GM12878 (cell line): Measurements from ENCODE around the gene CERKL. TPM values are rescaled to one million over a fixed set of nuclear protein-coding genes. Genes with fewer than 3 reads are reported as not detected.

Source experiments
- ATAC-seq: fragments of 200-7000 bp; cut with Tn5 transposase; 3 replicates; pipeline ENCODE4 v1.9.1; 2020; ENCODE audit warnings: mild to moderate bottlenecking, moderate library complexity
- BruUV-seq: library from RNA; stranded (reverse); fragments of 400-500 nt; replicated peaks from 2 replicates; lab custom pipeline; 2021; lab: Mats Ljungman, UMichigan
- CTCF ChIA-PET: fragments of 300-600 bp; sonication (Branson Sonifier 250); formaldehyde crosslinking; extraction: SDS; loops from one replicate; lab custom pipeline; 2021; ENCODE audit warnings: inconsistent platforms; lab: Yijun Ruan, JAX
- POLR2A ChIA-PET: fragments of 350-600 bp; formaldehyde crosslinking; extraction: SDS; loops from one replicate; lab custom pipeline; 2021; ENCODE audit warnings: inconsistent platforms; lab: Charles Lee
- RAD21 ChIA-PET: fragments of 300-600 bp; sonication (Branson Sonifier 250); formaldehyde crosslinking; loops from one replicate; lab custom pipeline; 2023; ENCODE audit warnings: antibody characterized with exemption; ENCODE audit not compliant: unreplicated experiment; lab: Charles Lee
- SMC1A ChIA-PET: fragments of 300-600 bp; sonication (Branson Sonifier 250); formaldehyde crosslinking; loops from one replicate; lab custom pipeline; 2023; ENCODE audit not compliant: unreplicated experiment, uncharacterized antibody; lab: Charles Lee
- DNase-seq: peaks from one replicate; pipeline ENCODE4 v3.0.0-alpha.2; 2011; ENCODE audit warnings: low read depth, low spot score
- FAIRE-seq: peaks from 3 replicates; lab custom pipeline; 2011; peaks lifted over from hg19 to GRCh38; lab: Jason Lieb, UNC
- H2AFZ ChIP-seq: 2 replicates; pipeline ENCODE4 v1.6.0; 2011; ENCODE audit warnings: low read depth, low read length, control low read depth; ENCODE audit not compliant: control insufficient read depth
- H3K27ac ChIP-seq: 2 replicates; pipeline ENCODE4 v1.5.1; 2011; ENCODE audit warnings: control low read depth; ENCODE audit not compliant: control insufficient read depth, insufficient read depth
- H3K27me3 ChIP-seq, 2 experiments: replicated peaks in 1 of 2; 2 replicates each; pipeline versions ENCODE4 v1.6.0 to v1.6.1; 2011; ENCODE audit warnings: low read length in 1 of 2; ENCODE audit not compliant: control insufficient read depth in 2 of 2, insufficient read depth in 2 of 2
- H3K36me3 ChIP-seq, 2 experiments: 2 replicates each; pipeline ENCODE4 v1.5.1; 2011; ENCODE audit warnings: low read length in 1 of 2; ENCODE audit not compliant: control insufficient read depth in 2 of 2, insufficient read depth in 2 of 2
- H3K4me1 ChIP-seq: 2 replicates; pipeline ENCODE4 v1.6.1; 2011; ENCODE audit warnings: mild to moderate bottlenecking, low read length, moderate library complexity, mixed read lengths; ENCODE audit not compliant: control insufficient read depth, insufficient read depth
- H3K4me2 ChIP-seq: 2 replicates; pipeline ENCODE4 v1.6.0; 2011; ENCODE audit warnings: control low read depth; ENCODE audit not compliant: control insufficient read depth, insufficient read depth
- H3K4me3 ChIP-seq: fragments of 200-600 bp; sonication (generic); 2 replicates; pipeline ENCODE4 v1.5.1; 2016
- H3K79me2 ChIP-seq: 2 replicates; pipeline ENCODE4 v1.6.0; 2011; ENCODE audit warnings: low read length; ENCODE audit not compliant: control insufficient read depth, insufficient read depth
- H3K9ac ChIP-seq: 2 replicates; pipeline ENCODE4 v1.8.0; 2011; ENCODE audit warnings: low read length, control low read depth, mixed read lengths; ENCODE audit not compliant: control insufficient read depth, insufficient read depth
- H3K9me3 ChIP-seq: replicated peaks from 3 replicates; pipeline ENCODE4 v1.5.1; 2011; ENCODE audit warnings: mild to moderate bottlenecking, low read length; ENCODE audit not compliant: control insufficient read depth, insufficient read depth
- H4K20me1 ChIP-seq: 2 replicates; pipeline ENCODE4 v1.6.0; 2011; ENCODE audit not compliant: control insufficient read depth, insufficient read depth
- BRCA1 ChIP-seq: IDR thresholded peaks from 2 replicates; pipeline ENCODE4 v1.6.1; 2011; ENCODE audit warnings: low read depth, low read length, improper control_type of control experiment
- CBX5 ChIP-seq: sonication (generic); IDR thresholded peaks from 2 replicates; pipeline ENCODE4 v1.6.1; 2016; ENCODE audit warnings: low read depth, moderate library complexity, mild to moderate bottlenecking, inconsistent platforms
- CEBPB ChIP-seq, 2 experiments: fragments of 150-350 bp in 1 of 2; IDR thresholded peaks; 2 replicates each; pipeline ENCODE4 v1.6.1; 2012 to 2014; ENCODE audit warnings: low read depth in 2 of 2, low read length in 2 of 2, borderline replicate concordance in 1 of 2, inconsistent platforms in 1 of 2
- DPF2 ChIP-seq: fragments of 450-650 bp; IDR thresholded peaks from 2 replicates; pipeline ENCODE4 v1.6.1; 2017; ENCODE audit warnings: mild to moderate bottlenecking
- EP300 ChIP-seq, 2 experiments: fragments of 150-350 bp in 1 of 2; IDR thresholded peaks; 2 replicates each; pipeline ENCODE4 v1.6.1; 2011 to 2012; ENCODE audit warnings: low read depth in 2 of 2, low read length in 2 of 2, borderline replicate concordance in 1 of 2, improper control_type of control experiment in 1 of 2, inconsistent platforms in 1 of 2; ENCODE audit not compliant: control insufficient read depth in 1 of 2
- FOXM1 ChIP-seq: IDR thresholded peaks from 2 replicates; pipeline ENCODE4 v1.6.1; 2012; ENCODE audit warnings: low read depth, mild to moderate bottlenecking, inconsistent platforms, low read length, moderate library complexity
- GATAD2B ChIP-seq: fragments of 450-650 bp; conservative IDR thresholded peaks from 2 replicates; pipeline ENCODE4 v1.6.1; 2017; ENCODE audit warnings: low read depth, mild to moderate bottlenecking, moderate library complexity
- NFYA ChIP-seq: IDR thresholded peaks from 2 replicates; pipeline ENCODE4 v1.6.1; 2011; ENCODE audit warnings: low read depth, mild to moderate bottlenecking, low read length, improper control_type of control experiment, borderline replicate concordance
- POLR2AphosphoS2 ChIP-seq: IDR thresholded peaks from 2 replicates; pipeline ENCODE4 v1.6.1; 2011; ENCODE audit warnings: low read depth, mild to moderate bottlenecking, low read length, improper control_type of control experiment, moderate library complexity
- RAD51 ChIP-seq: fragments of 450-650 bp; IDR thresholded peaks from 2 replicates; pipeline ENCODE4 v1.6.1; 2016; ENCODE audit warnings: moderate library complexity, mild to moderate bottlenecking, inconsistent platforms
- SIN3A ChIP-seq: IDR thresholded peaks from 2 replicates; pipeline ENCODE4 v1.6.1; 2012; ENCODE audit warnings: low read depth, low read length, improper control_type of control experiment
- SIX5 ChIP-seq: IDR thresholded peaks from 2 replicates; pipeline ENCODE4 v1.6.1; 2011; ENCODE audit warnings: mild to moderate bottlenecking, low read depth, low read length, moderate library complexity; ENCODE audit not compliant: severe bottlenecking
- SMAD5 ChIP-seq: IDR thresholded peaks from 2 replicates; pipeline ENCODE4 v1.6.1; 2016; ENCODE audit warnings: antibody characterized with exemption, low read depth
- SMARCA5 ChIP-seq: fragments of 450-650 bp; IDR thresholded peaks from 2 replicates; pipeline ENCODE4 v1.6.1; 2017; ENCODE audit warnings: mild to moderate bottlenecking
- STAT3 ChIP-seq: IDR thresholded peaks from 2 replicates; pipeline ENCODE4 v1.6.1; 2011; ENCODE audit warnings: low read depth, low read length, improper control_type of control experiment
- SUZ12 ChIP-seq: fragments of 200-600 bp; sonication (generic); IDR thresholded peaks from one replicate; pipeline ENCODE4 v1.6.1; 2018; ENCODE audit warnings: antibody characterized with exemption, mild to moderate bottlenecking; ENCODE audit not compliant: unreplicated experiment
- ZBED1 ChIP-seq: IDR thresholded peaks from 2 replicates; pipeline ENCODE4 v1.6.1; 2016; ENCODE audit warnings: borderline replicate concordance
- WGBS: methylation state at CpG from one replicate; pipeline ENCODE4 v1.1.6; 2016; ENCODE audit warnings: low lambda C conversion rate; ENCODE audit not compliant: insufficient replicate concordance, insufficient coverage; ENCODE audit errors: missing lambda C conversion rate; 5-methylcytosine and 5-hydroxymethylcytosine counted together
- in situ Hi-C: fragments of 300-500 bp; cut with MboI; formaldehyde crosslinking; loops from 9 replicates; pipeline ENCODE4 v1.14.3; 2018; ENCODE audit warnings: mixed read lengths
- intact Hi-C: fragments of 100-400 bp; cut with micrococcal nuclease; formaldehyde crosslinking; loops from one replicate; pipeline ENCODE4 v1.14.2; 2022; ENCODE audit not compliant: unreplicated experiment
- polyA plus RNA-seq, 11 experiments: library from polyadenylated mRNA; depleted of rRNA in 4 of 11; unstranded in 6 of 11; stranded (reverse) in 5 of 11; fragments of >200 nt; fragmentation: Nextera tagmentation in 4 of 11; fragmentation: Illumina TruSeq in 1 of 11; extraction: Ambion mirVana in 4 of 11; extraction: Trizol in 1 of 11; gene quantifications; 1 replicate in 1 of 11; 2 replicates in 10 of 11; pipeline versions ENCODE4 v1.2.1 to v1.2.3, GENCODE V29; 2011 to 2016; ENCODE audit warnings: inconsistent platforms in 2 of 11, missing spikeins in 2 of 11, low read depth in 1 of 11
- total RNA-seq, 4 experiments: library from RNA; depleted of rRNA in 3 of 4; stranded (reverse); fragments of >200 nt in 3 of 4; fragmentation: Illumina TruSeq in 1 of 4; extraction: Trizol in 1 of 4; gene quantifications; 2 replicates each; pipeline versions ENCODE4 v1.2.1 to v1.2.3, GENCODE V29; 2013 to 2021
- TF ChIP-seq, protein P1 (sequence below): IDR thresholded peaks from 2 replicates; pipeline ENCODE4 v1.6.1; 2012; ENCODE audit warnings: mild to moderate bottlenecking, low read depth, low read length
- TF ChIP-seq, protein P2 (sequence below): IDR thresholded peaks from 2 replicates; pipeline ENCODE4 v1.6.1; 2011; ENCODE audit warnings: borderline replicate concordance, low read depth, mild to moderate bottlenecking, moderate library complexity, mixed read lengths, low read length; ENCODE audit not compliant: insufficient read depth; ENCODE audit errors: extremely low read length
- TF ChIP-seq, protein P3 (sequence below): IDR thresholded peaks from 2 replicates; pipeline ENCODE4 v1.6.1; 2012; ENCODE audit warnings: low read depth, low read length, improper control_type of control experiment

CERKL gene
- total and polyA plus RNA-seq, 10 of the 15 experiments (the other 5 are each of a cell fraction or from before 2014, with no cell fraction given) = 0.05 to 23.0 (median 6.0) TPM; not detected in 2

DNA sequence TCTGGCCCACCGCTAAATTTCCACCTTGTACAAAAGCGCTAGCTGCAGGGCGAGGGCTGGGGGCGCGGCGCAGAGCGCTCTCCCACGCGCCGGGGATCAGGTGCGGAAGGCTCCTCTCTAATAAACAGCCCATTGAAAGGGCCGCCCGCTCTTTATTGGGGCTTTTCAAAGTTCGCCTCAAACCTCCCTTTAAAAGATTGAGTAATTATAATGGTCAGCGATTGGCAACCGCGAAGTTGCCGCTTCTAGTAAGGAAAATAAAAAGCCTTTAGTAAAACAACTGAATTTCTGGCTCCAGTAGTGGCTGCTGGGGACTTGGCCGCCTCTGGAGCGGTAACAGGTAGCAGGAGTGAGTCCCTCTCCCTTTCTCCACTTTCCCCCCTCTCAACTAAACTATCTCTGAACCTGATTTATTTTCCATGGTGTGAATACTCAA is 22.7 kb upstream of the CERKL start:
- no peak for DNase-seq
- Histone ChIP-seq H3K27me3 (peaks cover 15 to 47% of the 10 kb centered on the region in 2 experiments), H2AFZ (no peak overlapping the region), H4K20me1 (no peaks in the 10 kb centered on the region), H3K36me3 (no peaks in the 10 kb centered on the region), H3K79me2 (no peaks in the 10 kb centered on the region), H3K4me2 (no peak overlapping the region), H3K4me1 (no peaks in the 10 kb centered on the region), H3K4me3 (no peak overlapping the region), H3K9me3 (peaks cover 2% of the 10 kb centered on the region; the same call in 2 of the 3 replicates), H3K9ac (no peak overlapping the region), H3K27ac (no peak overlapping the region)
- ChIA-PET SMC1A (interaction anchor here (0.6 to 1.0 kb wide), 2 partner anchors 21 to 424 kb away, joined by 3 read pairs; no protein-coding TSS in a partner anchor), CTCF (interaction anchor here (0.6 to 0.7 kb wide), 2 partner anchors 86 to 211 kb away, joined by 3 read pairs; no protein-coding TSS in a partner anchor), RAD21 (no interaction called here), POLR2A (no interaction called here)
- intact Hi-C loops (no loop called here), in situ Hi-C loops (no loop called here)
- 28% methylated on average over 20 of the region's 20 CpGs for WGBS
- no TSS peak for BruUV-seq
- TF ChIP-seq POLR2AphosphoS2 (no peak), SIX5 (no peak), SIN3A (no peak), GATAD2B (no peak), FOXM1 (no peak), BRCA1 (no peak), DPF2 (no peak), RAD51 (no peak), SMARCA5 (no peak), STAT3 (no peak), NFYA (no peak), CEBPB (IDR thresholded peaks at IDR 0.05; ENCODE audit: borderline replicate concordance in 1 of 2, low read depth in 2 of 2, low read length in 2 of 2) (no peak), SMAD5 (no peak), CBX5 (no peak), ZBED1 (no peak), SUZ12 (no peak), EP300 (IDR thresholded peaks at IDR 0.05; ENCODE audit: borderline replicate concordance in 1 of 2, control insufficient read depth in 1 of 2, low read depth in 2 of 2, low read length in 2 of 2) (no peak)
- TF ChIP-seq, protein P1, sequence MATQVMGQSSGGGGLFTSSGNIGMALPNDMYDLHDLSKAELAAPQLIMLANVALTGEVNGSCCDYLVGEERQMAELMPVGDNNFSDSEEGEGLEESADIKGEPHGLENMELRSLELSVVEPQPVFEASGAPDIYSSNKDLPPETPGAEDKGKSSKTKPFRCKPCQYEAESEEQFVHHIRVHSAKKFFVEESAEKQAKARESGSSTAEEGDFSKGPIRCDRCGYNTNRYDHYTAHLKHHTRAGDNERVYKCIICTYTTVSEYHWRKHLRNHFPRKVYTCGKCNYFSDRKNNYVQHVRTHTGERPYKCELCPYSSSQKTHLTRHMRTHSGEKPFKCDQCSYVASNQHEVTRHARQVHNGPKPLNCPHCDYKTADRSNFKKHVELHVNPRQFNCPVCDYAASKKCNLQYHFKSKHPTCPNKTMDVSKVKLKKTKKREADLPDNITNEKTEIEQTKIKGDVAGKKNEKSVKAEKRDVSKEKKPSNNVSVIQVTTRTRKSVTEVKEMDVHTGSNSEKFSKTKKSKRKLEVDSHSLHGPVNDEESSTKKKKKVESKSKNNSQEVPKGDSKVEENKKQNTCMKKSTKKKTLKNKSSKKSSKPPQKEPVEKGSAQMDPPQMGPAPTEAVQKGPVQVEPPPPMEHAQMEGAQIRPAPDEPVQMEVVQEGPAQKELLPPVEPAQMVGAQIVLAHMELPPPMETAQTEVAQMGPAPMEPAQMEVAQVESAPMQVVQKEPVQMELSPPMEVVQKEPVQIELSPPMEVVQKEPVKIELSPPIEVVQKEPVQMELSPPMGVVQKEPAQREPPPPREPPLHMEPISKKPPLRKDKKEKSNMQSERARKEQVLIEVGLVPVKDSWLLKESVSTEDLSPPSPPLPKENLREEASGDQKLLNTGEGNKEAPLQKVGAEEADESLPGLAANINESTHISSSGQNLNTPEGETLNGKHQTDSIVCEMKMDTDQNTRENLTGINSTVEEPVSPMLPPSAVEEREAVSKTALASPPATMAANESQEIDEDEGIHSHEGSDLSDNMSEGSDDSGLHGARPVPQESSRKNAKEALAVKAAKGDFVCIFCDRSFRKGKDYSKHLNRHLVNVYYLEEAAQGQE = no peak
- TF ChIP-seq, protein P2, sequence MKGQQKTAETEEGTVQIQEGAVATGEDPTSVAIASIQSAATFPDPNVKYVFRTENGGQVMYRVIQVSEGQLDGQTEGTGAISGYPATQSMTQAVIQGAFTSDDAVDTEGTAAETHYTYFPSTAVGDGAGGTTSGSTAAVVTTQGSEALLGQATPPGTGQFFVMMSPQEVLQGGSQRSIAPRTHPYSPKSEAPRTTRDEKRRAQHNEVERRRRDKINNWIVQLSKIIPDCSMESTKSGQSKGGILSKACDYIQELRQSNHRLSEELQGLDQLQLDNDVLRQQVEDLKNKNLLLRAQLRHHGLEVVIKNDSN = no peak
- TF ChIP-seq, protein P3, sequence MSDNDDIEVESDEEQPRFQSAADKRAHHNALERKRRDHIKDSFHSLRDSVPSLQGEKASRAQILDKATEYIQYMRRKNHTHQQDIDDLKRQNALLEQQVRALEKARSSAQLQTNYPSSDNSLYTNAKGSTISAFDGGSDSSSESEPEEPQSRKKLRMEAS = no peak
- FAIRE-seq = no peak
- no peak for ATAC-seq
